Adrenal gland (tissue), 12 donors: ENCODE results near the gene CLIC4. TPM values are rescaled to one million over a fixed set of nuclear protein-coding genes. Genes with fewer than 3 reads are reported as not detected.

ENCODE experiments used
- DNase-seq, 7 donors: peaks; one replicate each; pipeline ENCODE4 v3.0.0-alpha.2; 2019 to 2020
- H3K27ac ChIP-seq, 5 donors: fragments of 200-600 bp; sonication (generic) in 4 of 5; 1 replicate in 3 of 5; 2 replicates in 2 of 5; pipeline versions ENCODE4 v1.5.1 to v1.8.0; 2016 to 2020; ENCODE audit warnings: mild to moderate bottlenecking in 1 of 5
- H3K27me3 ChIP-seq: fragments of 200-600 bp; 2 replicates; pipeline ENCODE4 v1.8.0; 2021
- H3K36me3 ChIP-seq, 2 donors: fragments of 200-600 bp; replicated peaks in 1 of 2; 1 replicate in 1 of 2; 2 replicates in 1 of 2; pipeline versions ENCODE4 v1.5.1 to v1.8.0; 2018 to 2022
- H3K4me1 ChIP-seq, 2 donors: fragments of 200-600 bp; replicated peaks in 1 of 2; 1 replicate in 1 of 2; 2 replicates in 1 of 2; pipeline versions ENCODE4 v1.5.1 to v1.8.0; 2018 to 2021
- H3K4me3 ChIP-seq, 4 donors: fragments of 200-600 bp; sonication (generic) in 3 of 4; one replicate each; pipeline ENCODE4 v1.5.1; 2016 to 2018
- H3K9me3 ChIP-seq, 3 donors: fragments of 200-600 bp; sonication (generic) in 1 of 3; replicated peaks in 1 of 3; 1 replicate in 2 of 3; 2 replicates in 1 of 3; pipeline versions ENCODE4 v1.5.1 to v1.8.0; 2016 to 2021
- POLR2A ChIP-seq, 2 donors: fragments of 450-650 bp; IDR thresholded peaks; one replicate each; pipeline ENCODE4 v1.6.1; 2017; ENCODE audit warnings: antibody characterized with exemption in 2 of 2, mild to moderate bottlenecking in 2 of 2, moderate library complexity in 1 of 2
- WGBS, 4 donors: extraction: QIAGEN DNeasy Blood & Tissue Kit in 2 of 4; methylation state at CpG; one replicate each; pipeline versions ENCODE4 v1.1.5 to v1.1.7; 2013 to 2017; 5-methylcytosine and 5-hydroxymethylcytosine counted together
- intact Hi-C, 2 donors: fragments of 100-400 bp; cut with DNase I; formaldehyde crosslinking; loops; one replicate each; pipeline versions ENCODE4 v1.14.1 to v1.15.0; 2022 to 2023
- polyA plus RNA-seq, 3 donors: library from polyadenylated mRNA; stranded (reverse); fragments of 200-250 nt in 2 of 3; fragments of 350-450 nt in 1 of 3; fragmentation: Illumina TruSeq in 1 of 3; extraction: RNeasy Lipid Tissue Mini Kit (QIAGEN cat#74804) in 1 of 3; gene quantifications; one replicate each; pipeline ENCODE4 v1.2.3, GENCODE V29; 2013 to 2014
- total RNA-seq, 9 donors: library from RNA; depleted of rRNA in 4 of 9; stranded (reverse); fragments of >200 nt in 4 of 9; fragments of 120-200 nt in 1 of 9; fragmentation: NEBNext Ultra II Directional in 1 of 9; extraction: Animal tissue kit (Norgen Biotek cat#: 25700) in 1 of 9; gene quantifications; one replicate each; pipeline versions ENCODE4 v1.1.0 to v1.2.4, GENCODE V29; 2013 to 2023
- TF ChIP-seq, protein P1 (sequence below), 6 experiments: fragments of 450-650 bp in 4 of 6; fragments of 200-600 bp in 2 of 6; sonication (generic) in 1 of 6; IDR thresholded peaks; 1 replicate in 5 of 6; 2 replicates in 1 of 6; pipeline versions ENCODE4 v1.5.1 to v1.8.0; 2016 to 2021; ENCODE audit warnings: antibody characterized with exemption in 6 of 6, mild to moderate bottlenecking in 2 of 6, moderate library complexity in 1 of 6
- donor health status: healthy with polysubstance abuse.
- donor health status: Bipolar disorder and iron deficiency.
- donor health status: DM: yes; HTN: yes; CAD: no.
- donor health status: DM: no; HTN: no; CAD: no.
- donor health status: DM: no; HTN: no; CAD: no.
- donor health status: DM: yes; HTN: yes; CAD: no.

Gene CLIC4
- total and polyA plus RNA-seq, 12 donors = 26.8 to 166 (median 107) TPM

DNA sequence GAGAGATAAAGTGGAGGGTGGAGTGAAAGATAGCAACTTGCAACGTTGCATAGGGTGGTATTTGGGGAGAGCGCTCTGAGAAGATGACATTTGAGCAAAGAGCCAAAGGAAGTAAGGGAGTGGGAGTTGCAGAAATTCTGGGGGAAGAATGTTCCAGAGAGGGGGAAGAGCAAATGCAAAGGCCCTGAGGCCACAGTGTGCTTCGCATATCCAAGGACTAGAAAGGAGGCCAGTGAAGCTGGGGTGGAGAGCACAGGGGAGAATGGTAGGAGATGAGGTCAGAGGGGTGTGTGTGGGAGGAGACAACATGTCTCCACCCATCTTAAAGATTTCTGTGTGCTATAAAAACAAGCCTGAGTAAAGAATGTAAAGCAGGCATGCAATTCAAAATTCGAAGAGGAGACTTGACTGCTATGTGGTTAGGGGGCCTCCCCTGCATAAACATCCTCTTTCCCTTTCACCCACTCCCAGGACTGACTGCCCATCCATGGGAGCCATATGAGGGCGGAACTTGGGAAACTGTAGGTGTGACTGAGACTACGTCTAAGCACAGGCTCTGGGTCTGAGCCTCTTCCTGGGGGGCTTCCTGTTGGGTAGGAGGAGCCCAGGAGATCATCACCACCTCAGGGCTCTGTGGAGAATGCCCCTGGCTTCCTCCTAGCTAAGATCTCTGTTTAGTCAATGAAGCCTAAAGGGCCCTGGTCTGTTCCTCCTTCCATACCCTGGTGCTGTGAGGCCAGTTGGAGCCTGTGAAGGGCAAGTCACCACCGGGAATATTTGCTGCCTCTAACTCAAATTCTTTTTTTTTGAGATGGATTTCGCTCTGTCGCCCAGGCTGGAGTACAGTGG lies 2.9 kb upstream of the CLIC4 start:
- Histone ChIP-seq H3K27me3 (no peaks in the 10 kb centered on the region), H3K27ac (no peak overlapping the region), H3K4me3 (no peak overlapping the region), H3K4me1 (peaks cover 0 to 15% of the 10 kb centered on the region in 2 donors), H3K36me3 (no peaks in the 10 kb centered on the region), H3K9me3 (no peaks in the 10 kb centered on the region)
- WGBS, 4 donors = 76 to 82% (median 78%) methylated on average over 9 of the region's 9 CpGs
- peak in 1 of 7 donors; percentile 12 for DNase-seq
- TF ChIP-seq POLR2A (IDR thresholded peaks at IDR 0.05) = no peak
- TF ChIP-seq, protein P1, sequence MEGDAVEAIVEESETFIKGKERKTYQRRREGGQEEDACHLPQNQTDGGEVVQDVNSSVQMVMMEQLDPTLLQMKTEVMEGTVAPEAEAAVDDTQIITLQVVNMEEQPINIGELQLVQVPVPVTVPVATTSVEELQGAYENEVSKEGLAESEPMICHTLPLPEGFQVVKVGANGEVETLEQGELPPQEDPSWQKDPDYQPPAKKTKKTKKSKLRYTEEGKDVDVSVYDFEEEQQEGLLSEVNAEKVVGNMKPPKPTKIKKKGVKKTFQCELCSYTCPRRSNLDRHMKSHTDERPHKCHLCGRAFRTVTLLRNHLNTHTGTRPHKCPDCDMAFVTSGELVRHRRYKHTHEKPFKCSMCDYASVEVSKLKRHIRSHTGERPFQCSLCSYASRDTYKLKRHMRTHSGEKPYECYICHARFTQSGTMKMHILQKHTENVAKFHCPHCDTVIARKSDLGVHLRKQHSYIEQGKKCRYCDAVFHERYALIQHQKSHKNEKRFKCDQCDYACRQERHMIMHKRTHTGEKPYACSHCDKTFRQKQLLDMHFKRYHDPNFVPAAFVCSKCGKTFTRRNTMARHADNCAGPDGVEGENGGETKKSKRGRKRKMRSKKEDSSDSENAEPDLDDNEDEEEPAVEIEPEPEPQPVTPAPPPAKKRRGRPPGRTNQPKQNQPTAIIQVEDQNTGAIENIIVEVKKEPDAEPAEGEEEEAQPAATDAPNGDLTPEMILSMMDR (IDR thresholded peaks at IDR 0.05) = no peak
- intact Hi-C loops = no loop called here

DNA sequence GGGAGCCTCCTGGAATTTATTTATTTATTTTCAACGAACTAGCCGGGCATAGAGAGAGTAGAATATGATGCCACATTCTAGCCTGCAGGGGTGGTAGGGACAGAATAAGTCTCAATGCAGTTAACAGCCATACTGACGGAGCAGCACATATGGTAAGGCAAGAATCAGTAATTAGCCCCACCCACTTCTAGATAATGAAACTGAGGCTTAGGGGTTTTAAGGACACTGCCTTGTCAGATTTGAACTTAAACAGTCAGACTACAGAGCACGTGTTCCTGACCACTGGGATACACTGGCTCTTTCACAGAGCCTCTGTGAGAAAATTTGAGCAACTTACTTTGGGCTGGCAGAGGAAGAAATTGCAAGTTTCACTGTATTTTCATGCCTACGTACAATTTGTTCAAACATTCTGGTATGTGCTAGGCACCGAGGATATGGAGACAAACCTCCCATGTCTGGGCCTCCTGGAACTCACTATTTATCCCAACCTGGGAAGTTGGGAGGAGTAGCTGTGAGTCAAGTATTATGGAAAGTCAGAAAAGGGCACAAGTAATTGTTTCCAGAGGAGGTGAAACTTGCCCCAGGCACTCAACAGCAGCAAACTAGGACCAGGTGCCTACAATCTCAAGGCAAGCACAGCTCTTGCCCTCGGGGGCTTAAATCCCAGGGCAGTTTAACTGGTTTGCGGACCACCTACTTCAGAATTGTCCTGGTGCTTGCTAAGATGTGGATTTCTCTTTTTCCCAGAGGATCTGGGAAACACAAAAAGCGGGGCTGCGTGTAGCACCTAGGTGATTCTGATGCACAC lies 1.6 kb upstream of the CLIC4 start:
- Histone ChIP-seq H3K9me3 (no peaks in the 10 kb centered on the region), H3K36me3 (no peaks in the 10 kb centered on the region), H3K27ac (peak overlapping the region in 2 of 5 donors; percentile 41 to 71), H3K27me3 (no peaks in the 10 kb centered on the region), H3K4me3 (no peak overlapping the region), H3K4me1 (peaks cover 0 to 23% of the 10 kb centered on the region in 2 donors)
- 58 to 85% (median 72%) methylated on average over 9 to 10 of the region's 10 CpGs for WGBS, 4 donors
- no peak for TF ChIP-seq POLR2A (IDR thresholded peaks at IDR 0.05)
- TF ChIP-seq, protein P1 (IDR thresholded peaks at IDR 0.05) = no peak
- intact Hi-C loops = no loop called here
- DNase-seq = no peak

DNA sequence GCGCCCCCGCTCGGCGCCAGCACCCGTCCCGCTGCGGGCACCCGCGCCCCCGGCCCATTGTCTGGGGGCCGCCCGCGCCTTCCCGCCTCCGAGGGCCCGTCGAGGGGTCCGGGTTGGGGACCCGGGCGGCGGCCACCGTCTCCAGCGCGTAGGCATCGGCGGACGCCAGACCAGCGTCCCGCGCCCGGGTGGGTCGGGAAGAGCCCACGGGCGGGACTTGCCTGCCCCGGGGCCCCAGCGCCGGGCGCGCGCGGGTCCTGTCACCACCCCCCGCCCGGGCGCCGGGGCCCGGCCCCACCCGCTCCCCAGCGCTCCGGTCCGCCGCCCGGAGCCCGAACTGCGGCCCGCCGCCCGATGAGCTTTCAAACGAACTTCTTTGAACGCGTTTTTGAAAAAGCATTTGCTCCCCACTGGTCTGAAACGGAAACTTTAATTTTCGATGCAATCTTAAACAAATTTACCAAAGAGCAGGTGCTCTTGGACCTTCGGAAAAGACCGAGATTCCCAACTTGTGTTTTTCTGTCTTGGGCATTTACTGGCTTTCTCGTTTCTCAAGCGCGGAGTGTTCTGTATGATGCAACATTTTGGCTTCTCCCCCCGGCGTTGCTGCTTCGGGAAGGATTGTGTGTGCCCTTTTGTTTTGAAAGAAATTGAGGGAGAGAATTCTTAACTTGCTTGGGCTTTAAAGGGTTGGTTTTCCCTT lies 615 bp downstream of the CLIC4 start:
- Histone ChIP-seq H3K27me3 (no peaks in the 10 kb centered on the region), H3K4me3 (peak overlapping the region; percentile 2 to 100 (median 42)), H3K36me3 (no peaks in the 10 kb centered on the region), H3K9me3 (no peaks in the 10 kb centered on the region), H3K4me1 (peaks cover 0 to 23% of the 10 kb centered on the region in 2 donors), H3K27ac (peak overlapping the region in 4 of 5 donors; percentile 90 to 96 (median 92))
- 0 to 1% (median 0%) methylated on average over 18 to 70 of the region's 70 CpGs for WGBS, 4 donors
- TF ChIP-seq, protein P1 (IDR thresholded peaks at IDR 0.05) = no peak
- TF ChIP-seq POLR2A (IDR thresholded peaks at IDR 0.05) = no peak
- DNase-seq = peak; percentile 42 to 83 (median 72)
- intact Hi-C loops = no loop called here
